ENCODE results near the gene GAS7. TPM values are rescaled to one million over a fixed set of nuclear protein-coding genes. Genes with fewer than 3 reads are reported as not detected.
"Not testable (repeated sequence)": the region's sequence is repeated elsewhere in the genome, so short reads cannot be mapped to it uniquely, and the experiment has no call there.

The GAS7 gene
- total RNA-seq, 1 donor from 2014 or later: 0.16 TPM

GRCh38 chr17:9922012-9922848 is 276.2 kb downstream of the GAS7 start:
- intact Hi-C loops (cut with micrococcal nuclease): loop anchor here (10.0 kb wide), 1 partner anchor 373 kb away; no protein-coding TSS in a partner anchor

GRCh38 chr17:9921216-9921615 is 277.2 kb downstream of the GAS7 start:
- H3K36me3 Mint-ChIP-seq (ENCODE audit: low read depth); H3K27ac Mint-ChIP-seq; H3K9me3 Mint-ChIP-seq; H3K4me3 Mint-ChIP-seq; H3K4me1 Mint-ChIP-seq (ENCODE audit: low read depth); DNase-seq (ENCODE audit: low spot score); H3K27me3 Mint-ChIP-seq (ENCODE audit: insufficient read depth): not testable (repeated sequence)
- intact Hi-C loops (cut with micrococcal nuclease): loop anchor here (10.0 kb wide), 1 partner anchor 374 kb away; no protein-coding TSS in a partner anchor

More at GRCh38 chr17:9922012-9922848, 276.2 kb downstream of the GAS7 start:
- Mint-ChIP-seq H3K9me3 (no peaks in the 10 kb centered on the region), H3K4me1 (ENCODE audit: low read depth) (no peaks in the 10 kb centered on the region), H3K4me3 (no peak overlapping the region), H3K36me3 (ENCODE audit: low read depth) (no peaks in the 10 kb centered on the region), H3K27ac (no peak overlapping the region), H3K27me3 (ENCODE audit: insufficient read depth) (peaks cover 3% of the 10 kb centered on the region)
- no peak for DNase-seq (ENCODE audit: low spot score)

GRCh38 chr17:9918804-9919352 is 279.5 kb downstream of the GAS7 start:
- Mint-ChIP-seq H3K4me3 (no peak overlapping the region), H3K27me3 (ENCODE audit: insufficient read depth) (peaks cover 3% of the 10 kb centered on the region), H3K4me1 (ENCODE audit: low read depth) (no peaks in the 10 kb centered on the region), H3K27ac (no peak overlapping the region), H3K9me3 (no peaks in the 10 kb centered on the region), H3K36me3 (ENCODE audit: low read depth) (no peaks in the 10 kb centered on the region)
- DNase-seq (ENCODE audit: low spot score): no peak
- intact Hi-C loops (cut with micrococcal nuclease): no loop called here

GRCh38 chr17:9918352-9918751 is 280.1 kb downstream of the GAS7 start:
- DNase-seq (ENCODE audit: low spot score): no peak
- intact Hi-C loops (cut with micrococcal nuclease): no loop called here
- Mint-ChIP-seq H3K4me1 (ENCODE audit: low read depth) (no peaks in the 10 kb centered on the region), H3K27ac (no peak overlapping the region), H3K27me3 (ENCODE audit: insufficient read depth) (peaks cover 3% of the 10 kb centered on the region), H3K4me3 (no peak overlapping the region), H3K36me3 (ENCODE audit: low read depth) (no peaks in the 10 kb centered on the region), H3K9me3 (no peaks in the 10 kb centered on the region)

- no peak overlapping the region for H3K4me3 Mint-ChIP-seq
- no peak overlapping the region for H3K27ac Mint-ChIP-seq
- no peaks in the 10 kb centered on the region for H3K9me3 Mint-ChIP-seq
- no peaks in the 10 kb centered on the region for H3K36me3 Mint-ChIP-seq (ENCODE audit: low read depth)
- H3K4me1 Mint-ChIP-seq (ENCODE audit: low read depth): no peaks in the 10 kb centered on the region
- intact Hi-C loops (cut with micrococcal nuclease): no loop called here
- no peak for DNase-seq (ENCODE audit: low spot score)
- no peaks in the 10 kb centered on the region for H3K27me3 Mint-ChIP-seq (ENCODE audit: insufficient read depth)
Observed at GRCh38 chr17:9917801-9918200, 280.6 kb downstream of the GAS7 start.

GRCh38 chr17:9917131-9917530 is 281.3 kb downstream of the GAS7 start:
- intact Hi-C loops (cut with micrococcal nuclease): no loop called here
- Mint-ChIP-seq H3K9me3 (no peaks in the 10 kb centered on the region), H3K27me3 (ENCODE audit: insufficient read depth) (no peaks in the 10 kb centered on the region)

GRCh38 chr17:9916108-9916507 is 282.3 kb downstream of the GAS7 start:
- no peak for DNase-seq (ENCODE audit: low spot score)
- H3K27ac Mint-ChIP-seq: no peak overlapping the region
- H3K27me3 Mint-ChIP-seq (ENCODE audit: insufficient read depth): no peaks in the 10 kb centered on the region
- H3K36me3 Mint-ChIP-seq (ENCODE audit: low read depth): no peaks in the 10 kb centered on the region
- H3K4me3 Mint-ChIP-seq: no peak overlapping the region
- intact Hi-C loops (cut with micrococcal nuclease): no loop called here
- no peaks in the 10 kb centered on the region for H3K9me3 Mint-ChIP-seq
- H3K4me1 Mint-ChIP-seq (ENCODE audit: low read depth): no peaks in the 10 kb centered on the region

More at GRCh38 chr17:9917131-9917530, 281.3 kb downstream of the GAS7 start:
- H3K27ac Mint-ChIP-seq: no peak overlapping the region
- no peaks in the 10 kb centered on the region for H3K36me3 Mint-ChIP-seq (ENCODE audit: low read depth)
- H3K4me3 Mint-ChIP-seq: no peak overlapping the region
- H3K4me1 Mint-ChIP-seq (ENCODE audit: low read depth): no peaks in the 10 kb centered on the region
- no peak for DNase-seq (ENCODE audit: low spot score)

GRCh38 chr17:9913476-9913875 is 284.9 kb downstream of the GAS7 start:
- H3K4me3 Mint-ChIP-seq: no peak overlapping the region
- H3K36me3 Mint-ChIP-seq (ENCODE audit: low read depth): no peaks in the 10 kb centered on the region
- DNase-seq (ENCODE audit: low spot score): no peak
- intact Hi-C loops (cut with micrococcal nuclease): no loop called here
- no peaks in the 10 kb centered on the region for H3K27me3 Mint-ChIP-seq (ENCODE audit: insufficient read depth)
- H3K4me1 Mint-ChIP-seq (ENCODE audit: low read depth): no peaks in the 10 kb centered on the region
- H3K27ac Mint-ChIP-seq: no peak overlapping the region
- no peaks in the 10 kb centered on the region for H3K9me3 Mint-ChIP-seq

- H3K36me3 Mint-ChIP-seq (ENCODE audit: low read depth): no peaks in the 10 kb centered on the region
- no peak overlapping the region for H3K4me3 Mint-ChIP-seq
- H3K4me1 Mint-ChIP-seq (ENCODE audit: low read depth): no peaks in the 10 kb centered on the region
- DNase-seq (ENCODE audit: low spot score): no peak
- H3K27me3 Mint-ChIP-seq (ENCODE audit: insufficient read depth): no peaks in the 10 kb centered on the region
- intact Hi-C loops (cut with micrococcal nuclease): no loop called here
- no peak overlapping the region for H3K27ac Mint-ChIP-seq
- H3K9me3 Mint-ChIP-seq: no peaks in the 10 kb centered on the region
Observed at GRCh38 chr17:9912121-9913099, 286.0 kb downstream of the GAS7 start.

- Mint-ChIP-seq H3K27ac (no peak overlapping the region), H3K4me1 (ENCODE audit: low read depth) (no peaks in the 10 kb centered on the region), H3K4me3 (no peak overlapping the region), H3K27me3 (ENCODE audit: insufficient read depth) (no peaks in the 10 kb centered on the region), H3K9me3 (no peaks in the 10 kb centered on the region), H3K36me3 (ENCODE audit: low read depth) (no peaks in the 10 kb centered on the region)
- no peak for DNase-seq (ENCODE audit: low spot score)
- intact Hi-C loops (cut with micrococcal nuclease): no loop called here
Observed at GRCh38 chr17:9911089-9911488, 287.3 kb downstream of the GAS7 start.

GRCh38 chr17:9908649-9909042 is 289.8 kb downstream of the GAS7 start:
- no peak for DNase-seq (ENCODE audit: low spot score)
- Mint-ChIP-seq H3K36me3 (ENCODE audit: low read depth) (no peaks in the 10 kb centered on the region), H3K4me1 (ENCODE audit: low read depth) (no peaks in the 10 kb centered on the region), H3K27me3 (ENCODE audit: insufficient read depth) (no peaks in the 10 kb centered on the region), H3K4me3 (no peak overlapping the region), H3K9me3 (no peaks in the 10 kb centered on the region), H3K27ac (no peak overlapping the region)
- intact Hi-C loops (cut with micrococcal nuclease): no loop called here

GRCh38 chr17:9907883-9908648 is 290.3 kb downstream of the GAS7 start:
- no peak for DNase-seq (ENCODE audit: low spot score)
- no peak overlapping the region for H3K4me3 Mint-ChIP-seq
- H3K4me1 Mint-ChIP-seq (ENCODE audit: low read depth): no peaks in the 10 kb centered on the region
- H3K9me3 Mint-ChIP-seq: no peaks in the 10 kb centered on the region
- H3K27me3 Mint-ChIP-seq (ENCODE audit: insufficient read depth): no peaks in the 10 kb centered on the region
- intact Hi-C loops (cut with micrococcal nuclease): no loop called here
- no peaks in the 10 kb centered on the region for H3K36me3 Mint-ChIP-seq (ENCODE audit: low read depth)
- H3K27ac Mint-ChIP-seq: no peak overlapping the region
